Esophagus muscularis mucosa (tissue), 3 donors: Measurements from ENCODE around the gene FAM89A.

Experiments
- CTCF ChIP-seq, 3 experiments: fragments of 200-600 bp in 2 of 3; fragments of 450-650 bp in 1 of 3; sonication (generic) in 2 of 3; IDR thresholded peaks; one replicate each; pipeline ENCODE4 v1.5.1; 2017 to 2019; ENCODE audit warnings: antibody characterized with exemption in 3 of 3, mild to moderate bottlenecking in 2 of 3, moderate library complexity in 1 of 3
- POLR2A ChIP-seq: fragments of 450-650 bp; IDR thresholded peaks from one replicate; pipeline ENCODE4 v1.6.1; 2017; ENCODE audit warnings: antibody characterized with exemption, moderate library complexity, mild to moderate bottlenecking, low read depth
- POLR2AphosphoS5 ChIP-seq, 2 donors: sonication (generic); formaldehyde crosslinking; IDR thresholded peaks; one replicate each; pipeline ENCODE4 v1.6.1; 2017; ENCODE audit warnings: antibody characterized with exemption in 2 of 2

- no peak for TF ChIP-seq POLR2A
- TF ChIP-seq CTCF (IDR thresholded peaks at IDR 0.05), result no peak
- no peak for TF ChIP-seq POLR2AphosphoS5 (IDR thresholded peaks at IDR 0.05)
Observed at GRCh38 chr1:231036416-231036815, 3.6 kb downstream of the FAM89A start.
